ENCODE measurements around the gene ELL.
A peak's percentile ranks its signal among the peaks of the same experiment; 100 is the strongest.

The ELL gene

GRCh38 chr19:18513868-18514267 lies 8.0 kb downstream of the ELL start:
- H3K4me3 ChIP-seq (ENCODE audit: control insufficient read depth, low read depth, low read length), result no peak overlapping the region
- TF ChIP-seq CTCF (conservative IDR thresholded peaks at IDR 0.05; ENCODE audit: control insufficient read depth, insufficient read depth, low read depth, low read length), result no peak
- DNase-seq (ENCODE audit: low read depth), result peak; percentile 50

GRCh38 chr19:18510216-18510615 lies 11.7 kb downstream of the ELL start:
- no peak overlapping the region for H3K4me3 ChIP-seq (ENCODE audit: control insufficient read depth, low read depth, low read length)
- no peak for TF ChIP-seq CTCF (conservative IDR thresholded peaks at IDR 0.05; ENCODE audit: control insufficient read depth, insufficient read depth, low read depth, low read length)
- DNase-seq (ENCODE audit: low read depth), result no peak

GRCh38 chr19:18508585-18508984 lies 13.3 kb downstream of the ELL start:
- no peak for TF ChIP-seq CTCF (conservative IDR thresholded peaks at IDR 0.05; ENCODE audit: control insufficient read depth, insufficient read depth, low read depth, low read length)
- no peak overlapping the region for H3K4me3 ChIP-seq (ENCODE audit: control insufficient read depth, low read depth, low read length)

GRCh38 chr19:18507727-18508440 lies 14.0 kb downstream of the ELL start:
- no peak for TF ChIP-seq CTCF (conservative IDR thresholded peaks at IDR 0.05; ENCODE audit: control insufficient read depth, insufficient read depth, low read depth, low read length)
- H3K4me3 ChIP-seq (ENCODE audit: control insufficient read depth, low read depth, low read length), result no peak overlapping the region
- DNase-seq (ENCODE audit: low read depth), result peak; percentile 47

More at GRCh38 chr19:18508585-18508984, 13.3 kb downstream of the ELL start:
- DNase-seq (ENCODE audit: low read depth), result no peak

GRCh38 chr19:18507021-18507726 lies 14.7 kb downstream of the ELL start:
- H3K4me3 ChIP-seq (ENCODE audit: control insufficient read depth, low read depth, low read length), result no peak overlapping the region
- DNase-seq (ENCODE audit: low read depth), result no peak
- TF ChIP-seq CTCF (conservative IDR thresholded peaks at IDR 0.05; ENCODE audit: control insufficient read depth, insufficient read depth, low read depth, low read length), result no peak

- no peak overlapping the region for H3K4me3 ChIP-seq (ENCODE audit: control insufficient read depth, low read depth, low read length)
- TF ChIP-seq CTCF (conservative IDR thresholded peaks at IDR 0.05; ENCODE audit: control insufficient read depth, insufficient read depth, low read depth, low read length), result no peak
- no peak for DNase-seq (ENCODE audit: low read depth)
Measured at GRCh38 chr19:18506101-18506930, 15.6 kb downstream of the ELL start.
